Naive thymus-derived CD8-positive, alpha-beta T cell (primary cell): ENCODE data around the gene BLM. TPM values are rescaled to one million over a fixed set of nuclear protein-coding genes. Genes with fewer than 3 reads are reported as not detected.
"Not testable (repeated sequence)": the region's sequence is repeated elsewhere in the genome, so short reads cannot be mapped to it uniquely, and the experiment has no call there.

Source experiments
- ATAC-seq, 2 donors: fragments of 150-1000 bp; cut with Tn5 transposase in 1 of 2; sonication (Bioruptor Pico), chemical (Tn5 transposase) in 1 of 2; 1 replicate in 1 of 2; 2 replicates in 1 of 2; pipeline ENCODE4 v1.10.0; 2021; ENCODE audit warnings: mild to moderate bottlenecking in 2 of 2, moderate library complexity in 2 of 2
- POLR2A ChIA-PET: fragments of 350-600 bp; sonication (Branson Sonifier 250); formaldehyde crosslinking; loops from one replicate; lab custom pipeline; 2021; ENCODE audit warnings: antibody characterized with exemption; lab: Charles Lee
- DNase-seq, 10 donors: peaks; one replicate each; pipeline versions ENCODE4 v3.0.0 to v3.0.0-alpha.2; 2020 to 2022
- H3K27ac Mint-ChIP-seq, 10 donors: one replicate each; pipeline ENCODE4 v1.8.0; 2020 to 2022; ENCODE audit warnings: mild to moderate bottlenecking in 10 of 10, mixed read lengths in 10 of 10, moderate library complexity in 4 of 10, inconsistent platforms in 1 of 10
- H3K27me3 Mint-ChIP-seq, 5 donors: one replicate each; pipeline ENCODE4 v1.8.0; 2021 to 2022; ENCODE audit warnings: mixed read lengths in 5 of 5
- H3K36me3 Mint-ChIP-seq, 3 donors: one replicate each; pipeline ENCODE4 v1.8.0; 2020 to 2022; ENCODE audit warnings: mixed read lengths in 3 of 3, mild to moderate bottlenecking in 2 of 3, inconsistent platforms in 1 of 3
- H3K4me1 Mint-ChIP-seq, 4 donors: one replicate each; pipeline ENCODE4 v1.8.0; 2021 to 2022; ENCODE audit warnings: mixed read lengths in 4 of 4
- H3K4me3 Mint-ChIP-seq, 10 donors: one replicate each; pipeline ENCODE4 v1.8.0; 2020 to 2022; ENCODE audit warnings: mild to moderate bottlenecking in 10 of 10, mixed read lengths in 10 of 10, moderate library complexity in 6 of 10, inconsistent platforms in 1 of 10
- H3K9me3 Mint-ChIP-seq, 9 donors: one replicate each; pipeline ENCODE4 v1.8.0; 2020 to 2022; ENCODE audit warnings: mixed read lengths in 9 of 9, mild to moderate bottlenecking in 3 of 9, inconsistent platforms in 1 of 9, moderate library complexity in 1 of 9
- polyA plus RNA-seq, 3 donors: library from polyadenylated mRNA; unstranded; fragments of 300-500 nt; fragmentation: Illumina TruSeq; gene quantifications; one replicate each; pipeline ENCODE4 v1.2.3, GENCODE V29; 2021
- total RNA-seq, 8 experiments: library from RNA in 2 of 8; stranded (reverse) in 2 of 8; gene quantifications; one replicate each; pipeline ENCODE4 v1.2.3 and lab custom pipeline; 2021 to 2026

The BLM gene
- total and polyA plus RNA-seq, 5 experiments from 2014 or later, result 2.6 to 7.1 (median 4.1) TPM

- Mint-ChIP-seq H3K4me1 (peaks cover 21 to 60% (median 43%) of the 10 kb centered on the region in 4 donors), H3K36me3 (no peaks in the 10 kb centered on the region), H3K27me3 (no peaks in the 10 kb centered on the region), H3K9me3 (no peaks in the 10 kb centered on the region), H3K4me3 (no peak overlapping the region), H3K27ac (peak overlapping the region in 4 of 10 donors; percentile 22 to 79 (median 62))
- POLR2A ChIA-PET, result no interaction called here
- DNase-seq (no peak), ATAC-seq (no peak)
These were observed 117.5 kb downstream of the BLM start for GRCh38 chr15:90834626-90835025.

GRCh38 chr15:90836296-90836871, 119.2 kb downstream of the BLM start:
- Mint-ChIP-seq H3K27ac (peak overlapping the region in 7 of 10 donors; percentile 80 to 96 (median 95)), H3K9me3 (no peaks in the 10 kb centered on the region), H3K4me1 (peaks cover 15 to 54% (median 36%) of the 10 kb centered on the region in 4 donors), H3K27me3 (no peaks in the 10 kb centered on the region), H3K36me3 (no peaks in the 10 kb centered on the region), H3K4me3 (no peak overlapping the region)
- POLR2A ChIA-PET, result no interaction called here
- DNase-seq, result no peak
- ATAC-seq, result no peak

GRCh38 chr15:90837094-90837493, 119.9 kb downstream of the BLM start:
- Mint-ChIP-seq H3K9me3 (no peaks in the 10 kb centered on the region), H3K27me3 (no peaks in the 10 kb centered on the region), H3K36me3 (no peaks in the 10 kb centered on the region), H3K4me1 (peaks cover 17 to 55% (median 36%) of the 10 kb centered on the region in 4 donors), H3K27ac (peak overlapping the region; percentile 48 to 98 (median 95)), H3K4me3 (peak overlapping the region in 8 of 10 donors; percentile 1 to 72 (median 24))
- POLR2A ChIA-PET, result interaction anchor here (0.5 to 1.3 kb wide), 2 partner anchors 22 to 897 kb away, joined by 3 to 4 read pairs; no protein-coding TSS in a partner anchor
- no peak for DNase-seq
- ATAC-seq, result no peak

GRCh38 chr15:90838139-90838538, 121.0 kb downstream of the BLM start:
- Mint-ChIP-seq H3K9me3 (no peaks in the 10 kb centered on the region), H3K4me1 (peaks cover 17 to 59% (median 36%) of the 10 kb centered on the region in 4 donors), H3K4me3 (peak overlapping the region; percentile 51 to 86 (median 73)), H3K27ac (peak overlapping the region; percentile 80 to 98 (median 96)), H3K36me3 (no peaks in the 10 kb centered on the region), H3K27me3 (no peaks in the 10 kb centered on the region)
- DNase-seq, result peak; percentile 81 to 96 (median 94)
- POLR2A ChIA-PET, result interaction anchor here (0.7 to 4.0 kb wide), 12 partner anchors 8 to 121 kb away, joined by 3 to 27 read pairs (median 4); partner anchors contain the start of genes BLM, HDDC3 and MAN2A2
- ATAC-seq, result peak; percentile 93 to 98

- ATAC-seq (no peak), DNase-seq (peak in 2 of 10 donors; percentile 15 to 21)
- POLR2A ChIA-PET, result interaction anchor here (0.7 to 4.0 kb wide), 12 partner anchors 9 to 122 kb away, joined by 3 to 27 read pairs (median 4); partner anchors contain the start of genes BLM, HDDC3 and MAN2A2
- no peaks in the 10 kb centered on the region for H3K9me3 Mint-ChIP-seq
- peaks cover 17 to 62% (median 36%) of the 10 kb centered on the region in 4 donors for H3K4me1 Mint-ChIP-seq
- H3K4me3 Mint-ChIP-seq, result peak overlapping the region; percentile 51 to 86 (median 73)
- no peaks in the 10 kb centered on the region for H3K36me3 Mint-ChIP-seq
- H3K27ac Mint-ChIP-seq, result peak overlapping the region; percentile 80 to 98 (median 96)
- H3K27me3 Mint-ChIP-seq, result no peaks in the 10 kb centered on the region
These were observed 121.4 kb downstream of the BLM start for GRCh38 chr15:90838544-90838943.

GRCh38 chr15:90839187-90840071, 122.3 kb downstream of the BLM start:
- ATAC-seq (no peak), DNase-seq (peak in 1 of 10 donors; percentile 31)
- Mint-ChIP-seq H3K36me3 (no peaks in the 10 kb centered on the region), H3K9me3 (no peaks in the 10 kb centered on the region), H3K4me1 (peaks cover 17 to 63% (median 36%) of the 10 kb centered on the region in 4 donors), H3K27ac (peak overlapping the region; percentile 19 to 98 (median 95)), H3K27me3 (no peaks in the 10 kb centered on the region), H3K4me3 (peak overlapping the region; percentile 28 to 79 (median 66))
- POLR2A ChIA-PET, result interaction anchor here (0.9 to 4.0 kb wide), 5 partner anchors 9 to 32 kb away, joined by 3 to 27 read pairs (median 7); no protein-coding TSS in a partner anchor

GRCh38 chr15:90840157-90840855, 123.2 kb downstream of the BLM start:
- POLR2A ChIA-PET, result interaction anchor here (0.6 to 4.0 kb wide), 4 partner anchors 11 to 904 kb away, joined by 3 to 27 read pairs (median 8); no protein-coding TSS in a partner anchor
- H3K27ac Mint-ChIP-seq, result peak overlapping the region in 9 of 10 donors; percentile 25 to 98 (median 82)
- DNase-seq (no peak), ATAC-seq (no peak)
- no peaks in the 10 kb centered on the region for H3K27me3 Mint-ChIP-seq
- H3K4me1 Mint-ChIP-seq, result peaks cover 17 to 65% (median 35%) of the 10 kb centered on the region in 4 donors
- H3K4me3 Mint-ChIP-seq, result peak overlapping the region in 9 of 10 donors; percentile 28 to 79 (median 63)
- no peaks in the 10 kb centered on the region for H3K9me3 Mint-ChIP-seq
- H3K36me3 Mint-ChIP-seq, result no peaks in the 10 kb centered on the region

GRCh38 chr15:90840954-90841353, 123.8 kb downstream of the BLM start:
- H3K36me3 Mint-ChIP-seq, result no peaks in the 10 kb centered on the region
- POLR2A ChIA-PET, result interaction anchor here (4.0 kb wide), 1 partner anchor 10 kb away, joined by 27 read pairs; no protein-coding TSS in a partner anchor
- no peaks in the 10 kb centered on the region for H3K9me3 Mint-ChIP-seq
- DNase-seq, result no peak
- no peaks in the 10 kb centered on the region for H3K27me3 Mint-ChIP-seq
- peak overlapping the region in 1 of 10 donors; percentile 22 for H3K4me3 Mint-ChIP-seq
- H3K27ac Mint-ChIP-seq, result peak overlapping the region in 1 of 10 donors; percentile 82
- ATAC-seq, result no peak
- peaks cover 17 to 64% (median 35%) of the 10 kb centered on the region in 4 donors for H3K4me1 Mint-ChIP-seq

- H3K36me3 Mint-ChIP-seq, result no peaks in the 10 kb centered on the region
- no peak overlapping the region for H3K4me3 Mint-ChIP-seq
- peaks cover 6 to 32% (median 8%) of the 10 kb centered on the region in 4 donors for H3K4me1 Mint-ChIP-seq
- no peak overlapping the region for H3K27ac Mint-ChIP-seq
- ATAC-seq (no peak), DNase-seq (no peak)
- POLR2A ChIA-PET, result no interaction called here
- H3K9me3 Mint-ChIP-seq, result no peaks in the 10 kb centered on the region
- no peaks in the 10 kb centered on the region for H3K27me3 Mint-ChIP-seq
These were observed 127.5 kb downstream of the BLM start for GRCh38 chr15:90844696-90845095.

GRCh38 chr15:90845201-90845949, 128.2 kb downstream of the BLM start:
- no peaks in the 10 kb centered on the region for H3K27me3 Mint-ChIP-seq
- no peaks in the 10 kb centered on the region for H3K9me3 Mint-ChIP-seq
- no peaks in the 10 kb centered on the region for H3K36me3 Mint-ChIP-seq
- ATAC-seq (peak in 1 of 2 donors; percentile 56), DNase-seq (peak in 1 of 10 donors; percentile 32)
- H3K4me3 Mint-ChIP-seq, result no peak overlapping the region
- peaks cover 0 to 25% (median 4%) of the 10 kb centered on the region in 4 donors for H3K4me1 Mint-ChIP-seq
- H3K27ac Mint-ChIP-seq, result peak overlapping the region in 1 of 10 donors; percentile 2
- POLR2A ChIA-PET, result interaction anchor here (0.9 kb wide), 1 partner anchor 26 kb away, joined by 3 read pairs; no protein-coding TSS in a partner anchor

GRCh38 chr15:90849424-90849823, 132.3 kb downstream of the BLM start:
- POLR2A ChIA-PET, result interaction anchor here (3.4 kb wide), 1 partner anchor 10 kb away, joined by 27 read pairs; no protein-coding TSS in a partner anchor
- not testable (repeated sequence) for ATAC-seq, H3K36me3 Mint-ChIP-seq, H3K9me3 Mint-ChIP-seq, H3K27me3 Mint-ChIP-seq, DNase-seq, H3K27ac Mint-ChIP-seq
- Mint-ChIP-seq H3K4me1 (peaks cover 17 to 51% (median 35%) of the 10 kb centered on the region in 4 donors), H3K4me3 (peak overlapping the region in 2 of 10 donors; percentile 6 to 12)
